ENCODE data around the gene XK. TPM values are rescaled to one million over a fixed set of nuclear protein-coding genes. Genes with fewer than 3 reads are reported as not detected.

XK gene
- total and polyA plus RNA-seq, 2 donors (not counting 1 experiment from before 2014, with no cell fraction given): 0.15 to 0.30 TPM

- no peak for ATAC-seq (ENCODE audit: low read depth)
- intact Hi-C loops (cut with micrococcal nuclease): no loop called here
- no peaks in the 10 kb centered on the region for H3K27me3 ChIP-seq (replicated peaks in 1 of 4; ENCODE audit: control extremely low read depth in 1 of 4, control insufficient read depth in 3 of 4, insufficient read depth in 4 of 4, low read length in 3 of 4)
- ChIA-PET CTCF (no interaction called here), POLR2A (no interaction called here)
- Mint-ChIP-seq H3K27me3 (no peaks in the 10 kb centered on the region), H3K27ac (no peak overlapping the region), H3K9me3 (ENCODE audit: insufficient read depth) (no peaks in the 10 kb centered on the region), H3K4me3 (no peak overlapping the region), H3K4me1 (no peaks in the 10 kb centered on the region)
- no peak overlapping the region for H3K27ac ChIP-seq (ENCODE audit: low read length in 2 of 2)
- no peak for DNase-seq
- no peak overlapping the region for H3K4me3 ChIP-seq (ENCODE audit: control extremely low read depth in 1 of 5, extremely low read depth in 1 of 5, insufficient read depth in 1 of 5, low read depth in 2 of 5, low read length in 4 of 5)
- H2AFZ ChIP-seq (ENCODE audit: insufficient read depth, low read depth, low read length, poor library complexity, severe bottlenecking): no peak overlapping the region
- H3K4me1 ChIP-seq (ENCODE audit: control insufficient read depth in 2 of 2, insufficient read depth in 2 of 2, low read length in 2 of 2): no peaks in the 10 kb centered on the region
- H3K79me2 ChIP-seq (ENCODE audit: control insufficient read depth, insufficient read depth, low read length): no peaks in the 10 kb centered on the region
- no peak overlapping the region for H3K4me2 ChIP-seq (replicated peaks; ENCODE audit: low read depth, low read length, poor library complexity, severe bottlenecking)
- 92% methylated on average over 2 of the region's 4 CpGs for WGBS (ENCODE audit: insufficient coverage)
- no peaks in the 10 kb centered on the region for H3K36me3 ChIP-seq (replicated peaks in 1 of 2; ENCODE audit: control extremely low read depth in 1 of 2, control insufficient read depth in 1 of 2, extremely low read depth in 1 of 2, insufficient read depth in 2 of 2, low read length in 1 of 2)
- H4K20me1 ChIP-seq (ENCODE audit: control insufficient read depth, insufficient read depth, low read length, poor library complexity, severe bottlenecking): no peaks in the 10 kb centered on the region
- no peak for TF ChIP-seq EZH2 (IDR thresholded peaks at IDR 0.05; ENCODE audit: borderline replicate concordance, insufficient read depth, low read depth, low read length, poor library complexity, severe bottlenecking)
- no peaks in the 10 kb centered on the region for H3K9me3 ChIP-seq (ENCODE audit: control extremely low read depth in 1 of 3, control insufficient read depth in 2 of 3, insufficient read depth in 1 of 3, low read length in 2 of 3)
- H3K9ac ChIP-seq (ENCODE audit: low read length): no peak overlapping the region
These were observed 16.0 kb downstream of the XK start for GRCh38 chrX:37701588-37701987.

GRCh38 chrX:37711991-37712390, 26.4 kb downstream of the XK start:
- H3K27me3 Mint-ChIP-seq: no peaks in the 10 kb centered on the region
- no peak for DNase-seq

More at GRCh38 chrX:37711991-37712390, 26.4 kb downstream of the XK start:
- no peaks in the 10 kb centered on the region for H3K79me2 ChIP-seq (ENCODE audit: control insufficient read depth, insufficient read depth, low read length)
- no peak overlapping the region for H2AFZ ChIP-seq (ENCODE audit: insufficient read depth, low read depth, low read length, poor library complexity, severe bottlenecking)
- ChIA-PET POLR2A (no interaction called here), CTCF (no interaction called here)
- no peaks in the 10 kb centered on the region for H3K4me1 ChIP-seq (ENCODE audit: control insufficient read depth in 2 of 2, insufficient read depth in 2 of 2, low read length in 2 of 2)
- no peak overlapping the region for H3K27ac ChIP-seq (ENCODE audit: low read length in 2 of 2)
- TF ChIP-seq EZH2 (IDR thresholded peaks at IDR 0.05; ENCODE audit: borderline replicate concordance, insufficient read depth, low read depth, low read length, poor library complexity, severe bottlenecking): no peak
- TF ChIP-seq CTCF (IDR thresholded peaks at IDR 0.05): no peak
- H3K9me3 ChIP-seq (ENCODE audit: control extremely low read depth in 1 of 3, control insufficient read depth in 2 of 3, insufficient read depth in 1 of 3, low read length in 2 of 3): no peaks in the 10 kb centered on the region
- H3K9me3 Mint-ChIP-seq (ENCODE audit: insufficient read depth): no peaks in the 10 kb centered on the region
- no peaks in the 10 kb centered on the region for H3K4me1 Mint-ChIP-seq
- no peak overlapping the region for H3K4me3 Mint-ChIP-seq
- no peaks in the 10 kb centered on the region for H4K20me1 ChIP-seq (ENCODE audit: control insufficient read depth, insufficient read depth, low read length, poor library complexity, severe bottlenecking)
- no peak overlapping the region for H3K4me2 ChIP-seq (replicated peaks; ENCODE audit: low read depth, low read length, poor library complexity, severe bottlenecking)
- ATAC-seq (ENCODE audit: low read depth): no peak
- H3K27me3 ChIP-seq (replicated peaks in 1 of 4; ENCODE audit: control extremely low read depth in 1 of 4, control insufficient read depth in 3 of 4, insufficient read depth in 4 of 4, low read length in 3 of 4): peaks cover 0 to 3% (median 0%) of the 10 kb centered on the region in 4 experiments
- no peak overlapping the region for H3K9ac ChIP-seq (ENCODE audit: low read length)
- intact Hi-C loops (cut with micrococcal nuclease): no loop called here
- no peak overlapping the region for H3K27ac Mint-ChIP-seq
- WGBS (ENCODE audit: insufficient coverage): no CpG with 5 or more reads among the region's 3 CpGs
- no peaks in the 10 kb centered on the region for H3K36me3 ChIP-seq (replicated peaks in 1 of 2; ENCODE audit: control extremely low read depth in 1 of 2, control insufficient read depth in 1 of 2, extremely low read depth in 1 of 2, insufficient read depth in 2 of 2, low read length in 1 of 2)
- H3K4me3 ChIP-seq (ENCODE audit: control extremely low read depth in 1 of 5, extremely low read depth in 1 of 5, insufficient read depth in 1 of 5, low read depth in 2 of 5, low read length in 4 of 5): no peak overlapping the region
